GM21619 (cell line): ENCODE results near the gene GCNT2.
A peak's percentile ranks its signal among the peaks of the same experiment; 100 is the strongest.
"Not testable (repeated sequence)": the region's sequence is repeated elsewhere in the genome, so short reads cannot be mapped to it uniquely, and the experiment has no call there.

Experiments used
- ATAC-seq: cut with Tn5 transposase; IDR thresholded peaks from one replicate; pipeline ENCODE4 v1.9.1; 2021; ENCODE audit not compliant: unreplicated experiment

GCNT2 gene

DNA sequence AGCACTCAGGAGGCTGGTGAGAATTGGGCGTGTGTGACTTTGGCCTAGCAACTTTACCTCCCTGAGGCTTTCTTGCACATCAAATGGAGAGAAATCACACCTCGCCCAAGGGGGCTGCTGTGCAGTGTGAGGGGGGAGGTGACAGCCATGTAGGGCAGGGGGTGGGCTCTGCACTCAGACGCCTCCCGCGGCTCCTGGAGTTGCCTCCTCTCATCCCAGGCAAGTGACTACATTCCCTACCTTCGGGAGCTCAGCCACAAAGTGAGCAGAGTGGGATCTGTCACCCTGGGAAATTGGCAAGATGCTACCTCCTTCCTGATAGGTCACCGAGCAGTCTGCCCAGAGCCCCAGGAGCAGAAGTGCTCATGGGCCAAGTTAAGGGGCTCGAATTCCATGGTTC is 56.0 kb downstream of the GCNT2 start:
- no peak for ATAC-seq

DNA sequence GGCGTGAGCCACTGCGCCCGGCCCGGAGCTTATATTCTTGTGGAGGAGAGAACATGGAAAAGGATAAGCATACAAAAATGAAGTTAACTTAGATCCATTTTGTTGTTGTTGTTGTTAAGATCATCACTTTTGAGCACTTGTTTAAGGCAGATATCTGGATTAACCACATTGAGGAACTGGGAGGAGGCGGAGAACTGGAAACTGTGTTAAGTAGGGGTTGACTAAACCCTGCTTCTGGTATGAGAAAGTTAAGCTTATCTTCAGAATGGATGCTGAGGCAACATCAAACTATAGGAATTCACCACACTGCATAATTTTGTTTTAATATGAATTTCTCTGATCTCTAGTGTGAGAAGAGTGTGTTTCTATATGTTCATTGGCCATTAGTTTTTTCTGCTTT is 57.6 kb downstream of the GCNT2 start:
- ATAC-seq, result no peak

- ATAC-seq, result no peak
Observed at GRCh38 chr6:10579803-10580202, 58.7 kb downstream of the GCNT2 start.

GRCh38 chr6:10580570-10580969 is 59.4 kb downstream of the GCNT2 start:
- no peak for ATAC-seq

DNA sequence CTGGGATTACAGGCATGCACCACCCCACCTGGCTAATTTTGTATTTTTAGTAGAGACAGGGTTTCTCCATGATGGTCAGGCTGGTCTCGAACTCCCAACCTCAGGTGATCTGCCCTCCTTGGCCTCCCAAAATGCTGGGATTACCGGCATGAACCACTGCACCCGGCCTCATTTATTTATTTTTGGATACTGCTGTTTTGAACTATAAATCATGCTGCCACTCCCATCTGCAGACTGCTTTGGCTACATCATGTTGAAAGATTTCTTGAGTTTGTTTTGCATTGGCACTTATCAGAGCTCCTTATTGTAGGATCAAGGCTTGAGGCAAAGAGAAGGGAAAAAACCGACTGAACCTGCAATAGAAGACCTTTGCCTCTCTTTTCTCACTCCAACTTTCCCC is 60.3 kb downstream of the GCNT2 start:
- ATAC-seq, result not testable (repeated sequence)

GRCh38 chr6:10582774-10583508 is 61.8 kb downstream of the GCNT2 start:
- no peak for ATAC-seq

DNA sequence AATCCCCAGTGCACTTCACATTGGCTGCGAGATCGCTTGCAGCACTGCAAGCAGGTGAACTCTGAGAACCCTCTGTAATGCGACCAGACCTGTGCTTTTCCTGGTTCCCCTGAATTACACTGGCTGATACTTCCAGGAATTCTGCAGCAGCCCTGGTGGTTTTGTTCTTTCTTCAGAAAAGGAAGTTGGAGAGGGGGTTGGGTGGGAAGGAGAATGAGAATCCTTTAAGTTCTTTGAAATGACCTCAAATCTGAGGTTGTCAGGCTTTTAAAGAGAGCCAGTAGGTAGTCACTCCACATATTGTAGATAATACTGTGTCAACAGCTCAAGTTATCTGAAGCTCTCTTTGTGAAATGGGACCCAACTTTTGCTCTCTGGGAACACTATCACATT is 62.4 kb downstream of the GCNT2 start:
- ATAC-seq, result no peak

- no peak for ATAC-seq
Observed at GRCh38 chr6:10584607-10585006, 63.5 kb downstream of the GCNT2 start.

GRCh38 chr6:10585209-10585845 is 64.2 kb downstream of the GCNT2 start:
- ATAC-seq, result no peak

GRCh38 chr6:10586302-10586701 is 65.2 kb downstream of the GCNT2 start:
- no peak for ATAC-seq

GRCh38 chr6:10587656-10588406 is 66.7 kb downstream of the GCNT2 start:
- ATAC-seq, result no peak

GRCh38 chr6:10588562-10589428 is 67.6 kb downstream of the GCNT2 start:
- no peak for ATAC-seq

GRCh38 chr6:10589429-10589727 is 68.2 kb downstream of the GCNT2 start:
- no peak for ATAC-seq

DNA sequence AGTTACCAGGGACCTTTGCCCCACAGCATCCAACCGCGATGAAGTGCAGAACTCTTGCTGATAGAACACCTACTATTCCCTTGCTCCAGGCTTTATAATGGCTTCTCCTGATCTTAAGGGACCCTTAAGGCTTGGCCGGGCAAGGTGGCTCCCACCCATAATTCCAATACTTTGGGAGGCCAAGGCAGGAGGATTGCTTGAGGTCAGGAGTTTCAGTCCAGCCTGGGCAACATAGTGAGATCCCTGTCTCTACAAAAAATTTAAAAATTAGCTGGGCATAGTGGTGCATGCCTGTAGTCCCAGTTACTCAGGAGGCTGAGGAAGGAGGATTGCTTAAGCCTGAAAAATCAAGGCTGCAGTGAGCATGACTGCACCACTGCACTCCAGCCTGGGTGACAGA is 68.8 kb downstream of the GCNT2 start:
- ATAC-seq, result no peak

GRCh38 chr6:10591422-10592160 is 70.4 kb downstream of the GCNT2 start:
- no peak for ATAC-seq

- peak; percentile 50 for ATAC-seq
Observed at GRCh38 chr6:10595731-10596664, 74.8 kb downstream of the GCNT2 start.

DNA sequence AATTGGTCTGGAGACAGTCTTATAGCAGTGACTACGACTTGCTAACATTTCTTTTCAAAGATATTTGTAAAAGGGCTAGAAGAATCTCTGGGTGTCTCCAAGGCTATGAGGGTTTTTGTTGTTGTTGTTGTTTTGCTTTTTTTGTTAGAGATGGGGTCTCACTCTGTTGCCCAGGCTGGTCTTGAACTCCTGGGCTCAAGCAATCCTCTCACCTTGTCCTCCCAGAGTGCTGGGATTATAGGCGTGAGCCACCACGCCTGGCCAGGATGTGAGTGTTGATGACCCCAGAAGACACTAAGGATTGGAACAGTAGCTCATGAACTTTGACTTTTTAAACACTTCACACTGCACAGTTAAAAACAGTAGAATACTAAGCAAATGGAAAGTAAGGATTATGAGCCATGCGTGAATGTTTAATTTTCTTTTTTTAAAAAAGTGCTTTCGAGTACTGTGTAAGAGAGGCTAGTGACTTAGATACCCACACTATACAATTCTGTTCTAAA is 76.4 kb downstream of the GCNT2 start:
- ATAC-seq, result no peak

DNA sequence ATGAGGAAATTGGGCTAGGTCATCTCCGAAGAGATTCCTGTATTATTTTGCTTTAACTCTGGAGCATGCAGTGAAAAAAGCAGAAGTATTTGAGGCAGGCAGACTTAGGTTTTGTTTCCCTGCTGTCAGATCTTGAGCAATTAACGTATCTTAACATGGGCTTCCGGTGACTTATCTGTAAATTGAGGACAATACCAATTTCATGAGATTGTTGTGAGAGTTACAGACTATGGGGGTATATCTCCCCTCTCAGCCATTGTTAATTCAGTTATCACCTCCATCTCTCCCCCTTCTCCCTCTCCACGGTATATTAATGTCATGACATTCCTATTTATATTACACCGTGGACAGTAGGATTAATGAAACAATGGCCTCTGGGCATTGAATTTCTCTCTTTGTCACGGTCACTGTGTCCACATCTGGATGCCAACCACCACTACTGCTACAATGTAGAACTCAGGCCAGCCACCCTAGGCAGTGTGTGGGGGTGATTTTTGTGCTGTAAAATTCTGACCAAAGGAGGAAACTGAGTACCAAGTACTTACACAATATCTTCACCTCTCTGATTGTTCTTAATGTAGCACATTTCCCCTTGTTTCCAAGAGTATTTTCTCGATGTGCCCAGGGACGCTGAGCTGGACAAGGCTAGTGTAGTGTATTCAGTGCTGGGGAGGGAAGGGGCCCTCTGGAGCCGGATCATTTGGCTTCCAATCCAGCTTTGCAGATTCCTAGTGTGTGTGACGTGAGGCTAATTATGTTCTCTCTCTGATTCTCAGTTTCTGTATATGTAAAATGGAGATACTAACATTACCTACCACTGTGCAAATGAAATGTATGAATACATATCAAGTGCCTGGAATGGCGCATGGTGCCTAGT is 77.2 kb downstream of the GCNT2 start:
- no peak for ATAC-seq
